HepG2 (cell line): ENCODE data around the gene PHACTR1. TPM values are rescaled to one million over a fixed set of nuclear protein-coding genes. Genes with fewer than 3 reads are reported as not detected.

Experiments
- ATAC-seq: fragments of 200-7000 bp; cut with Tn5 transposase; 3 replicates; pipeline ENCODE4 v1.9.1; 2020; ENCODE audit warnings: mild to moderate bottlenecking, moderate library complexity
- BruUV-seq: library from RNA; stranded (reverse); fragments of 400-500 nt; replicated peaks from 2 replicates; lab custom pipeline; 2021; lab: Mats Ljungman, UMichigan
- CTCF ChIA-PET: fragments of 300-600 bp; formaldehyde crosslinking; extraction: SDS; loops from one replicate; lab custom pipeline; 2021; ENCODE audit warnings: low total read pairs, inconsistent platforms, low intra/inter-chr PET ratio; lab: Yijun Ruan, JAX
- POLR2A ChIA-PET: fragments of 350-600 bp; sonication (Branson Sonifier 250); formaldehyde crosslinking; loops from one replicate; lab custom pipeline; 2020; ENCODE audit warnings: antibody characterized with exemption, inconsistent platforms; lab: Yijun Ruan, JAX
- DNase-seq: peaks from one replicate; pipeline ENCODE4 v3.0.0-alpha.2; 2015; ENCODE audit warnings: low spot score
- FAIRE-seq: peaks from 3 replicates; lab custom pipeline; 2011; peaks lifted over from hg19 to GRCh38; lab: Jason Lieb, UNC
- H2AFZ ChIP-seq: one replicate; pipeline ENCODE4 v1.6.1; 2011; ENCODE audit warnings: low read length, inconsistent platforms
- H3K27ac ChIP-seq: fragments of 300-600 bp; 3 replicates; pipeline ENCODE4 v1.8.0; 2011; ENCODE audit warnings: mixed run types, mild to moderate bottlenecking, mixed read lengths, low read length, inconsistent platforms; ENCODE audit not compliant: insufficient read depth; ENCODE audit errors: extremely low read length
- H3K27me3 ChIP-seq, 2 experiments: fragments of 200-600 bp in 1 of 2; 2 replicates in 1 of 2; 3 replicates in 1 of 2; pipeline versions ENCODE4 v1.6.0 to v1.8.0; 2011; ENCODE audit warnings: low read length in 2 of 2, mild to moderate bottlenecking in 2 of 2, moderate library complexity in 2 of 2, inconsistent platforms in 1 of 2; ENCODE audit not compliant: insufficient read depth in 2 of 2, control insufficient read depth in 1 of 2
- H3K36me3 ChIP-seq, 2 experiments: fragments of 200-600 bp in 1 of 2; replicated peaks in 1 of 2; 2 replicates in 1 of 2; 3 replicates in 1 of 2; pipeline versions ENCODE4 v1.5.1 to v1.8.0; 2011; ENCODE audit warnings: low read length in 2 of 2, inconsistent platforms in 1 of 2; ENCODE audit not compliant: insufficient read depth in 2 of 2, control insufficient read depth in 1 of 2
- H3K4me1 ChIP-seq: 2 replicates; pipeline ENCODE4 v1.5.1; 2012; ENCODE audit warnings: low read length, inconsistent platforms; ENCODE audit not compliant: insufficient read depth
- H3K4me2 ChIP-seq: 2 replicates; pipeline ENCODE4 v1.6.0; 2011; ENCODE audit warnings: low read depth, low read length, inconsistent platforms
- H3K4me3 ChIP-seq, 3 experiments: fragments of 200-600 bp in 1 of 3; sonication (generic), shearing (Covaris generic) in 1 of 3; replicated peaks in 1 of 3; 2 replicates each; pipeline ENCODE4 v1.5.1; 2011 to 2016; ENCODE audit warnings: low read length in 3 of 3, inconsistent platforms in 2 of 3, low read depth in 2 of 3, mild to moderate bottlenecking in 2 of 3, control low read depth in 1 of 3, mixed read lengths in 1 of 3; ENCODE audit not compliant: insufficient read depth in 1 of 3
- H3K79me2 ChIP-seq: one replicate; pipeline ENCODE4 v1.6.1; 2011; ENCODE audit warnings: low read length, inconsistent platforms; ENCODE audit not compliant: insufficient read depth
- H3K9ac ChIP-seq: 2 replicates; pipeline ENCODE4 v1.6.0; 2011; ENCODE audit warnings: mild to moderate bottlenecking, low read depth, low read length, inconsistent platforms; ENCODE audit not compliant: insufficient read depth
- H3K9me3 ChIP-seq: 2 replicates; pipeline ENCODE4 v1.5.1; 2012; ENCODE audit warnings: mild to moderate bottlenecking, low read length
- H4K20me1 ChIP-seq: 2 replicates; pipeline ENCODE4 v1.6.0; 2011; ENCODE audit warnings: inconsistent platforms, mild to moderate bottlenecking, low read length, moderate library complexity; ENCODE audit not compliant: insufficient read depth
- AKAP8 ChIP-seq: sonication (generic); formaldehyde crosslinking; IDR thresholded peaks from 2 replicates; pipeline ENCODE4 v1.5.1; 2020; ENCODE audit warnings: mild to moderate bottlenecking, missing genetic modification reagents
- CBX1 ChIP-seq: IDR thresholded peaks from one replicate; pipeline ENCODE4 v1.6.1; 2016; ENCODE audit warnings: antibody characterized with exemption, low read depth
- GLMP ChIP-seq: sonication (generic); formaldehyde crosslinking; IDR thresholded peaks from 2 replicates; pipeline ENCODE4 v1.9.0; 2021; ENCODE audit warnings: missing genetic modification reagents, mild to moderate bottlenecking, borderline replicate concordance
- KDM5A ChIP-seq: fragments of 200-600 bp; sonication (generic); IDR thresholded peaks from 2 replicates; pipeline ENCODE4 v1.7.0; 2018; ENCODE audit warnings: antibody characterized with exemption, mild to moderate bottlenecking, low read length, borderline replicate concordance
- POLR2AphosphoS2 ChIP-seq: IDR thresholded peaks from 2 replicates; pipeline ENCODE4 v1.6.1; 2011; ENCODE audit warnings: low read depth, low read length, improper control_type of control experiment
- RCOR2 ChIP-seq: IDR thresholded peaks from 2 replicates; pipeline ENCODE4 v1.6.1; 2016; ENCODE audit warnings: missing biosample characterization, missing genetic modification reagents
- SRF ChIP-seq: IDR thresholded peaks from 2 replicates; pipeline ENCODE4 v1.6.1; 2011; ENCODE audit warnings: mild to moderate bottlenecking, low read depth, low read length, moderate library complexity
- TEAD2 ChIP-seq: sonication (generic); formaldehyde crosslinking; IDR thresholded peaks from 2 replicates; pipeline ENCODE4 v1.9.0; 2021; ENCODE audit warnings: missing genetic modification reagents
- ZNF24 ChIP-seq: fragments of 450-650 bp; IDR thresholded peaks from 2 replicates; pipeline ENCODE4 v1.6.1; 2017; ENCODE audit warnings: antibody characterized with exemption, mild to moderate bottlenecking
- ZNF276 ChIP-seq: sonication (generic); formaldehyde crosslinking; IDR thresholded peaks from 2 replicates; pipeline ENCODE4 v1.4.0; 2020; ENCODE audit warnings: mild to moderate bottlenecking, low read depth, missing genetic modification reagents
- ZNF329 ChIP-seq: sonication (generic); formaldehyde crosslinking; IDR thresholded peaks from 2 replicates; pipeline ENCODE4 v1.9.0; 2021; ENCODE audit warnings: low read depth, mild to moderate bottlenecking, missing genetic modification reagents
- ZNF367 ChIP-seq: sonication (generic); formaldehyde crosslinking; IDR thresholded peaks from 2 replicates; pipeline ENCODE4 v1.4.0; 2020; ENCODE audit warnings: missing genetic modification reagents, borderline replicate concordance
- ZNF451 ChIP-seq: sonication (generic); formaldehyde crosslinking; IDR thresholded peaks from 2 replicates; pipeline ENCODE4 v1.5.0; 2020; ENCODE audit warnings: mild to moderate bottlenecking, missing genetic modification reagents
- ZNF598 ChIP-seq: sonication (generic); formaldehyde crosslinking; IDR thresholded peaks from 2 replicates; pipeline ENCODE4 v1.5.1; 2020; ENCODE audit warnings: mild to moderate bottlenecking, missing genetic modification reagents, borderline replicate concordance
- ZNF879 ChIP-seq: sonication (generic); formaldehyde crosslinking; IDR thresholded peaks from 2 replicates; pipeline ENCODE4 v1.8.1; 2023; ENCODE audit warnings: missing genetic modification reagents
- ZSCAN20 ChIP-seq: sonication (generic); formaldehyde crosslinking; IDR thresholded peaks from 2 replicates; pipeline ENCODE4 v1.4.0; 2020; ENCODE audit warnings: missing genetic modification reagents, mild to moderate bottlenecking, borderline replicate concordance
- ZSCAN30 ChIP-seq: sonication (generic); formaldehyde crosslinking; IDR thresholded peaks from 2 replicates; pipeline ENCODE4 v1.5.0; 2020; ENCODE audit warnings: mild to moderate bottlenecking, missing genetic modification reagents
- ZXDC ChIP-seq: sonication (generic); formaldehyde crosslinking; IDR thresholded peaks from 2 replicates; pipeline ENCODE4 v1.5.0; 2020; ENCODE audit warnings: mild to moderate bottlenecking, missing genetic modification reagents
- WGBS: methylation state at CpG from one replicate; pipeline ENCODE4 v1.1.6; 2017; ENCODE audit warnings: low lambda C conversion rate; 5-methylcytosine and 5-hydroxymethylcytosine counted together
- in situ Hi-C: cut with HindIII; loops from 2 replicates; pipeline ENCODE4 v1.10.0; 2017; ENCODE audit warnings: low pct_unique_long_range_greater_than_20kb; ENCODE audit not compliant: extremely low pct_ligation_motif_present
- intact Hi-C: fragments of 100-400 bp; cut with micrococcal nuclease; formaldehyde crosslinking; loops from one replicate; pipeline ENCODE4 v1.10.0; 2022; ENCODE audit not compliant: unreplicated experiment
- polyA plus RNA-seq, 8 experiments: library from polyadenylated mRNA; depleted of rRNA in 3 of 8; stranded (reverse) in 7 of 8; unstranded in 1 of 8; fragments of >200 nt; fragmentation: Illumina TruSeq in 4 of 8; extraction: Trizol in 4 of 8; gene quantifications; 2 replicates each; pipeline versions ENCODE4 v1.2.1 to v1.2.3, GENCODE V29; 2011 to 2016; ENCODE audit warnings: low read depth in 4 of 8, missing spikeins in 1 of 8, mixed read lengths in 1 of 8; ENCODE audit not compliant: insufficient read depth in 1 of 8
- total RNA-seq, 5 experiments: library from RNA; depleted of rRNA; stranded (reverse); fragments of >200 nt; fragmentation: Illumina TruSeq; extraction: Trizol; gene quantifications; 2 replicates each; pipeline ENCODE4 v1.2.3, GENCODE V29; 2016; ENCODE audit warnings: low read depth in 1 of 5
- TF ChIP-seq, protein P1 (sequence below): sonication (generic); formaldehyde crosslinking; IDR thresholded peaks from 2 replicates; pipeline ENCODE4 v1.8.1; 2023; ENCODE audit warnings: mild to moderate bottlenecking, inconsistent platforms, moderate library complexity, missing genetic modification reagents, borderline replicate concordance

Gene PHACTR1
- total and polyA plus RNA-seq, 2 of the 13 experiments (the other 11 are each of a cell fraction or from before 2014, with no cell fraction given) = 0.09 TPM; not detected in 1

DNA sequence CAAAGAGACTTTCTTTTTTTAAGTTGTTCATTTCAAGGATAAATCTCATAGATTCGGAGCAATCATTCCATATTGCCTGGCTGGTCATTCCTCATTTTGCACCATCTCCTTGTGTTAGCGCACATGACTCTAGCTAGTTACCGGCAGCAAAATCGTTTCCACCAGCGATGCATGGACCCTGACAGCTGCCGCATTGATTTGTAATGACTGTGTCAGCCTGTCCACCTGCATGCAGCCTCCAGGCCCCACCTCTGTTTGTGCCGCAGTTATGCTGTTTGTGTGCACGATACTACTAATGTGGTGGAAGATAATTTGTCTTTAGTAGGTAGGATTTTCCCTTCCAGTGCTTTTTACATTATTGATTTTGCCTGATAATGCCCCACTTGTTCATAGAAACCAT is 447.7 kb downstream of the PHACTR1 start:
- ATAC-seq = no peak

More for the DNA sequence above, 447.7 kb downstream of the PHACTR1 start:
- H3K4me3 ChIP-seq = no peak overlapping the region
- no TSS peak for BruUV-seq
- H2AFZ ChIP-seq = no peak overlapping the region
- H3K9me3 ChIP-seq = no peaks in the 10 kb centered on the region
- intact Hi-C loops = no loop called here
- H3K4me2 ChIP-seq = no peak overlapping the region
- in situ Hi-C loops = no loop called here
- no peak for FAIRE-seq
- ChIA-PET CTCF (no interaction called here), POLR2A (no interaction called here)
- H3K27me3 ChIP-seq = peaks cover 0 to 29% of the 10 kb centered on the region in 2 experiments; a peak in 4 of 5 replicates
- no peaks in the 10 kb centered on the region for H4K20me1 ChIP-seq
- no peak overlapping the region for H3K9ac ChIP-seq
- TF ChIP-seq ZNF367 (CRISPR knock-in tag) = no peak
- no peak for TF ChIP-seq RCOR2
- no peak for TF ChIP-seq KDM5A
- no peak for TF ChIP-seq ZNF329
- no peak for TF ChIP-seq ZNF879
- TF ChIP-seq ZNF24 = no peak
- TF ChIP-seq, protein P1, sequence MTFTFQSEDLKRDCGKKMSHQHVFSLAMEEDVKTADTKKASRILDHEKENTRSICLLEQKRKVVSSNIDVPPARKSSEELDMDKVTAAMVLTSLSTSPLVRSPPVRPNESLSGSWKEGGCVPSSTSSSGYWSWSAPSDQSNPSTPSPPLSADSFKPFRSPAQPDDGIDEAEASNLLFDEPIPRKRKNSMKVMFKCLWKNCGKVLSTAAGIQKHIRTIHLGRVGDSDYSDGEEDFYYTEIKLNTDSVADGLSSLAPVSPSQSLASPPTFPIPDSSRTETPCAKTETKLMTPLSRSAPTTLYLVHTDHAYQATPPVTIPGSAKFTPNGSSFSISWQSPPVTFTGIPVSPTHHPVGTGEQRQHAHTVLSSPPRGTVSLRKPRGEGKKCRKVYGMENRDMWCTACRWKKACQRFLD (CRISPR knock-in tag) = no peak
- TF ChIP-seq ZNF598 (CRISPR knock-in tag) = no peak
- no peak for TF ChIP-seq ZNF276 (CRISPR knock-in tag)
- TF ChIP-seq ZSCAN30 (CRISPR knock-in tag) = no peak
- no peak for TF ChIP-seq SRF
- no peak for TF ChIP-seq ZSCAN20 (CRISPR knock-in tag)
- TF ChIP-seq AKAP8 (CRISPR knock-in tag) = no peak
- TF ChIP-seq ZNF451 (CRISPR knock-in tag) = no peak
- no peak for TF ChIP-seq TEAD2
- TF ChIP-seq ZXDC = no peak
- no peak for TF ChIP-seq CBX1
- no peak for TF ChIP-seq GLMP (CRISPR knock-in tag)
- no peak for TF ChIP-seq POLR2AphosphoS2
- no peak overlapping the region for H3K27ac ChIP-seq
- no peaks in the 10 kb centered on the region for H3K36me3 ChIP-seq
- no peaks in the 10 kb centered on the region for H3K4me1 ChIP-seq
- H3K79me2 ChIP-seq = no peaks in the 10 kb centered on the region
- DNase-seq = no peak
- 33% methylated on average over 8 of the region's 8 CpGs for WGBS
